Right ventricle myocardium inferior (tissue), 1 donor: ENCODE data around the gene GNG4. TPM values are rescaled to one million over a fixed set of nuclear protein-coding genes. Genes with fewer than 3 reads are reported as not detected.

Experiments
- ATAC-seq: fragments of 200-7000 bp; cut with Tn5 transposase; one replicate; pipeline ENCODE4 v1.9.1; 2020; ENCODE audit warnings: mild to moderate bottlenecking, moderate library complexity
- DNase-seq: peaks from one replicate; pipeline ENCODE4 v3.0.0; 2021; ENCODE audit errors: missing footprints
- intact Hi-C: fragments of 100-400 bp; cut with DNase I; formaldehyde crosslinking; loops from one replicate; pipeline ENCODE4 v1.11.0; 2022
- total RNA-seq: library from RNA; stranded (reverse); fragmentation: NEBNext Ultra II Directional; extraction: Animal tissue kit (Norgen Biotek cat#: 25700); gene quantifications from one replicate; pipeline ENCODE4 v1.2.1, GENCODE V29; 2021
- donor health status: DM: no; HTN: yes; CAD: no; lungs with severe emphysema.

The GNG4 gene
- total RNA-seq, 1 donor from 2014 or later = not detected

GRCh38 chr1:235511470-235512240, 137.9 kb downstream of the GNG4 start:
- DNase-seq (no peak), ATAC-seq (no peak)
- intact Hi-C loops = loop anchor here (5.0 kb wide), 1 partner anchor 461 kb away; no protein-coding TSS in a partner anchor

GRCh38 chr1:235510823-235511222, 138.8 kb downstream of the GNG4 start:
- DNase-seq = no peak
- intact Hi-C loops = loop anchor here (5.0 kb wide), 1 partner anchor 461 kb away; no protein-coding TSS in a partner anchor
- no peak for ATAC-seq

- ATAC-seq = no peak
- DNase-seq = no peak
- intact Hi-C loops = no loop called here
These were observed 142.0 kb downstream of the GNG4 start for GRCh38 chr1:235507623-235508022.

GRCh38 chr1:235504494-235505222, 144.9 kb downstream of the GNG4 start:
- ATAC-seq (peak; percentile 95), DNase-seq (peak; percentile 100)
- intact Hi-C loops = no loop called here

GRCh38 chr1:235504122-235504493, 145.5 kb downstream of the GNG4 start, which contains the start of gene B3GALNT2:
B3GALNT2 (minus strand) TSS chr1:235504452; CDS start chr1:235504252, 200 bp downstream.
- intact Hi-C loops = no loop called here
- no peak for DNase-seq
- peak; percentile 46 for ATAC-seq

GRCh38 chr1:235503403-235504121, 146.0 kb downstream of the GNG4 start:
- peak; percentile 86 for DNase-seq
- intact Hi-C loops = no loop called here
- ATAC-seq = no peak

GRCh38 chr1:235502601-235503402, 146.8 kb downstream of the GNG4 start:
- intact Hi-C loops = no loop called here
- ATAC-seq (no peak), DNase-seq (no peak)

GRCh38 chr1:235500971-235501540, 148.5 kb downstream of the GNG4 start:
- DNase-seq = no peak
- intact Hi-C loops = no loop called here
- no peak for ATAC-seq

Other genes starting within 250 kb of the GNG4 start
- 21.4 TPM for gene B3GALNT2, start 145.3 kb downstream of the GNG4 start, total RNA-seq
- gene LYST, start 217.1 kb upstream of the GNG4 start, total RNA-seq = 10.6 TPM